Bronchial epithelial cell (primary cell): ENCODE results near the gene TLL1. TPM values are rescaled to one million over a fixed set of nuclear protein-coding genes. Genes with fewer than 3 reads are reported as not detected.

ENCODE experiments used
- DNase-seq: peaks from one replicate; pipeline ENCODE4 v3.0.0-alpha.2; 2010; ENCODE audit warnings: low read depth
- FAIRE-seq: peaks from 2 replicates; lab custom pipeline; 2011; peaks lifted over from hg19 to GRCh38; lab: Jason Lieb, UNC
- H3K27me3 ChIP-seq: 2 replicates; pipeline ENCODE4 v1.5.1; 2011; ENCODE audit warnings: low read length; ENCODE audit not compliant: control insufficient read depth, insufficient read depth
- H3K36me3 ChIP-seq: 2 replicates; pipeline ENCODE4 v1.5.1; 2011; ENCODE audit warnings: low read length; ENCODE audit not compliant: control insufficient read depth, insufficient read depth
- H3K4me3 ChIP-seq: 2 replicates; pipeline ENCODE4 v1.5.1; 2011; ENCODE audit warnings: mild to moderate bottlenecking, low read depth, low read length, control low read depth
- CTCF ChIP-seq: IDR thresholded peaks from 2 replicates; pipeline ENCODE4 v1.5.1; 2011; ENCODE audit warnings: mild to moderate bottlenecking, moderate library complexity, low read length, control low read depth, inconsistent platforms; ENCODE audit not compliant: insufficient read depth, severe bottlenecking
- total RNA-seq: library from RNA; depleted of rRNA; stranded (reverse); fragments of >200 nt; gene quantifications from 2 replicates; pipeline ENCODE4 v1.2.1, GENCODE V29; 2014

The TLL1 gene
- total RNA-seq, 1 donor from 2014 or later, result 0.53 TPM

- DNase-seq (no peak), FAIRE-seq (no peak)
- no peaks in the 10 kb centered on the region for H3K27me3 ChIP-seq
- TF ChIP-seq CTCF, result no peak
- no peak overlapping the region for H3K4me3 ChIP-seq
- no peaks in the 10 kb centered on the region for H3K36me3 ChIP-seq
Observed at GRCh38 chr4:166077782-166078181, 204.7 kb downstream of the TLL1 start.

GRCh38 chr4:166078383-166078782 is 205.3 kb downstream of the TLL1 start:
- DNase-seq, result no peak
- no peak for FAIRE-seq
- no peaks in the 10 kb centered on the region for H3K27me3 ChIP-seq
- H3K36me3 ChIP-seq, result no peaks in the 10 kb centered on the region
- no peak for TF ChIP-seq CTCF
- H3K4me3 ChIP-seq, result no peak overlapping the region

GRCh38 chr4:166078955-166079354 is 205.9 kb downstream of the TLL1 start:
- FAIRE-seq (no peak), DNase-seq (peak; percentile 27)
- Histone ChIP-seq H3K4me3 (no peak overlapping the region), H3K36me3 (no peaks in the 10 kb centered on the region), H3K27me3 (no peaks in the 10 kb centered on the region)
- TF ChIP-seq CTCF, result no peak

GRCh38 chr4:166087569-166087968 is 214.5 kb downstream of the TLL1 start:
- TF ChIP-seq CTCF, result no peak
- FAIRE-seq, result no peak
- no peak for DNase-seq
- no peak overlapping the region for H3K4me3 ChIP-seq
- no peaks in the 10 kb centered on the region for H3K36me3 ChIP-seq
- H3K27me3 ChIP-seq, result no peaks in the 10 kb centered on the region

DNA sequence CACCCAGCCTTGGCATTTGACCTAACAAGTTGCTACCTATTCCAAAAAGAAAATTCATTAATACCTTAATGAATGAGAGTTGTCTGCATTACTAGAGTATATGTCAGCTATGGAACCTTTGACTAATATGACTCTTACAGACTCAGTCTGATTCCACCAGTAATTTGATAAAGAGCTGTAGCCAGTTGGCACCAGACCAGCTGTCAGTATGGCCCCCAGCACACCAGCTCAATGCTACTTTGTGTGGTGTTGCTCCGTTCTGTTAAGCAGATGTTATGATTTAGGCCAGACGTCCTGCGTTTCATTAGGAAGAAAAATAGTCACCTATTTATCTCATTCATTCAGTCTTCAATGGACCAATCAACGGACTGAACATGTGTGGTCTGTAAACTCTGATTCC is 215.5 kb downstream of the TLL1 start:
- DNase-seq (no peak), FAIRE-seq (no peak)
- Histone ChIP-seq H3K27me3 (no peaks in the 10 kb centered on the region), H3K4me3 (no peak overlapping the region), H3K36me3 (no peaks in the 10 kb centered on the region)
- no peak for TF ChIP-seq CTCF

- no peak for TF ChIP-seq CTCF
- Histone ChIP-seq H3K4me3 (no peak overlapping the region), H3K27me3 (no peaks in the 10 kb centered on the region), H3K36me3 (no peaks in the 10 kb centered on the region)
- FAIRE-seq (no peak), DNase-seq (no peak)
Observed at GRCh38 chr4:166091146-166091545, 218.1 kb downstream of the TLL1 start.
